ENCODE measurements around the gene ZBTB8OS.

The ZBTB8OS gene

DNA sequence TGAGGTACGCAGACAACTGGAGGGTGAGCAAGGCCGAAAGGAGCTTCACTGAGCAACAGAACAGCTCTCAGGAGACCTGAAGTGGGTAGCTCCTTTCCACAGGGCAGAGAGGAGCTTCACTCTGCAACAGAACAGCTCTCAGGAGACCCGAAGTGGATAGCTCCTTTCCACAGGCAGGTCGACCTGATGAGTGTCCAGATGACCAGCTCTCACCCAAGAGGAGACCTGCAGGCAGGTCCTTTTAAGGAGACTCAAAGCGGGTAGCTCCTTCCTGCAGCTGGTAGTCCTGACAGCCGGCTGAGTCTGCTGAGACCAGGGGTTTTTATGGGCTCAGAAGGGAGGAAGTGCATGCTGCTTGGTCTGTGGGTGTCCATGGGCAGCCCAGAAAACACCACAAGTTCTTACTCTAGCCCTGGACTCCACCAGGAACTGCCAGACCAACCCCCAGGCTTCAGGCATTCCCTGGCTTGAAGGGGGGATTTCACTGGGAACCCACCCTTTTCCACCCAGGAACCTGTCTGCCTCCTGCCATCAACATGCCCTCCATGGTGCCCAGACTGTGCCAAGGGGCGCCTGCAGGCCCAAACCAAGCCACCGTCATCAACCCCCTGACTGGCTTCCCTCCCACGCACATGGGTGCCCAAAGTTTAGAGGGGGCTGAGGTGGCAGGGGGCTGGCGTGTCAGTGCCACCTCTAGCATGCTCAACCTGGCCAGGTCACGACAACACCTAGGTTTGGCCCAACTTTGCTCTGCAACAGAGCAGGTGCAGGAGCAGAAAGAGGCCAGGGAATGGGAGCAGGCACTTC lies 43.6 kb downstream of the ZBTB8OS start:
- no peak overlapping the region for H3K4me3 ChIP-seq (ENCODE audit: low read length)
- TF ChIP-seq, protein P1, sequence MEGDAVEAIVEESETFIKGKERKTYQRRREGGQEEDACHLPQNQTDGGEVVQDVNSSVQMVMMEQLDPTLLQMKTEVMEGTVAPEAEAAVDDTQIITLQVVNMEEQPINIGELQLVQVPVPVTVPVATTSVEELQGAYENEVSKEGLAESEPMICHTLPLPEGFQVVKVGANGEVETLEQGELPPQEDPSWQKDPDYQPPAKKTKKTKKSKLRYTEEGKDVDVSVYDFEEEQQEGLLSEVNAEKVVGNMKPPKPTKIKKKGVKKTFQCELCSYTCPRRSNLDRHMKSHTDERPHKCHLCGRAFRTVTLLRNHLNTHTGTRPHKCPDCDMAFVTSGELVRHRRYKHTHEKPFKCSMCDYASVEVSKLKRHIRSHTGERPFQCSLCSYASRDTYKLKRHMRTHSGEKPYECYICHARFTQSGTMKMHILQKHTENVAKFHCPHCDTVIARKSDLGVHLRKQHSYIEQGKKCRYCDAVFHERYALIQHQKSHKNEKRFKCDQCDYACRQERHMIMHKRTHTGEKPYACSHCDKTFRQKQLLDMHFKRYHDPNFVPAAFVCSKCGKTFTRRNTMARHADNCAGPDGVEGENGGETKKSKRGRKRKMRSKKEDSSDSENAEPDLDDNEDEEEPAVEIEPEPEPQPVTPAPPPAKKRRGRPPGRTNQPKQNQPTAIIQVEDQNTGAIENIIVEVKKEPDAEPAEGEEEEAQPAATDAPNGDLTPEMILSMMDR (IDR thresholded peaks at IDR 0.05; ENCODE audit: insufficient read depth, low read depth, low read length, missing control alignments), result no peak

DNA sequence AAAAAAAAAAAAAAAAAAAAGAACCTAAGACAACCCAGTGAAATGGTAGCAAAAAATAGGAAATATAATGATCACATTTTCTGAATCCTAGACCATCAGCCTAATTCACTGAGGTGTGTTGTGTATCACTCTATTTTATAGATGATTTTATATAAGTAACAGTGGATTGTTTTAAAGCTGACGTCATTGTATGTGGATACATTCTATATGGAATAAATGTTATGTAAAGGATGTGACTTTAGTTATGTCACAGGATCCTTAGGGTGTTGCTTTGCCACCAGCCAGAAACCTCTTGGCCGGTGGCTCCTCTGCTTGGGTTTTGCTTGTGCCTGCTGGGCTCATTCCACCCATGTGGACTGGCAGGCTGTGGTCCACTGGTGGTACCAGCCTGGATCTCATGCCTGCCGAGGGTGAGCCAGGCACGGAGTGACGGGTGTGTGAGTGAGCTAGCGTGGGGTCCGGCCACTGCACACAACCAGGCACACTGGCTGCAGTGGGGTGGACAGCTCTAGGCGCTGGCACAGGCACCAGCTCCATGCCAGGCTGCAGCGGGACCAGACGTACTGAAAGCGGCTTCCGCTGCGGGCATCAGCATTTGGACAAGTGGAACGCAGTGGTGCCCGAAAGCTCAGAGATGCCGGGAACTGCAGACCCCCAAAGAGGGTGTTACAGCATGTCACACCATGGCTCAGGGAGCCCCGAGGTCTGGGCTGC lies 44.5 kb downstream of the ZBTB8OS start:
- no peak overlapping the region for H3K4me3 ChIP-seq (ENCODE audit: low read length)
- TF ChIP-seq, protein P1 (IDR thresholded peaks at IDR 0.05; ENCODE audit: insufficient read depth, low read depth, low read length, missing control alignments), result no peak
- DNase-seq (ENCODE audit: low read depth), result no peak

More for the DNA sequence above, 43.6 kb downstream of the ZBTB8OS start:
- DNase-seq (ENCODE audit: low read depth), result no peak

DNA sequence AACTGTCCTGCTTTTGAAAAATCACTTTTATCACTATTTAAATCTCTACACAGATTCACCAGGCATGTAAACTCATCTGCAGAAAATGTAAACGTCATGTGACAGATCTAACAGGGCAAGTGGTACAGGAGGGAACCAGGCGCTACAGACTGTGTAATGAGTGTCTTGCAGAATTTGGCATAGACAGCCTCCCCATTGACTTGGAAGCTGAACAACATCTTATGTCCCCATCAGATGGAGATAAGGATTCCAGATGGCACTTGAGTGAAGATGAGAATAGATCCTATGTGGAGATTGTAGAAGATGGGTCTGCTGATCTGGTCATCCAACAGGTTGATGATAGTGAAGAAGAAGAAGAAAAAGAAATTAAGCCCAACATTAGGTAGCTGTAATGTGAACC lies 50.3 kb downstream of the ZBTB8OS start:
- DNase-seq (ENCODE audit: low read depth), result no peak
- no peak overlapping the region for H3K4me3 ChIP-seq (ENCODE audit: low read length)
- TF ChIP-seq, protein P1 (IDR thresholded peaks at IDR 0.05; ENCODE audit: insufficient read depth, low read depth, low read length, missing control alignments), result no peak

DNA sequence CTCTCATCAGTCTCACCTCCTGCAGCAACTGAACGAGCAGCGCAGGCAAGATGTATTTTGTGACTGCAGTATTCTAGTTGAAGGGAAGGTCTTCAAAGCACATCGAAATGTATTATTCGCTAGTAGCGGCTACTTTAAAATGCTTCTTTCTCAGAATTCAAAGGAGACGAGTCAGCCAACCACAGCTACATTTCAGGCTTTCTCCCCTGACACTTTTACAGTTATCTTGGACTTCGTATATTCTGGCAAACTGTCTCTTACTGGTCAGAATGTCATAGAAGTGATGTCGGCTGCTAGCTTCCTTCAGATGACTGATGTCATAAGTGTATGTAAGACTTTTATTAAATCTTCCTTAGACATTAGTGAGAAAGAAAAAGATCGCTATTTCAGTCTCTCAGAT lies 57.4 kb downstream of the ZBTB8OS start:
- no peak overlapping the region for H3K4me3 ChIP-seq (ENCODE audit: low read length)
- DNase-seq (ENCODE audit: low read depth), result no peak
- TF ChIP-seq, protein P1 (IDR thresholded peaks at IDR 0.05; ENCODE audit: insufficient read depth, low read depth, low read length, missing control alignments), result no peak

DNA sequence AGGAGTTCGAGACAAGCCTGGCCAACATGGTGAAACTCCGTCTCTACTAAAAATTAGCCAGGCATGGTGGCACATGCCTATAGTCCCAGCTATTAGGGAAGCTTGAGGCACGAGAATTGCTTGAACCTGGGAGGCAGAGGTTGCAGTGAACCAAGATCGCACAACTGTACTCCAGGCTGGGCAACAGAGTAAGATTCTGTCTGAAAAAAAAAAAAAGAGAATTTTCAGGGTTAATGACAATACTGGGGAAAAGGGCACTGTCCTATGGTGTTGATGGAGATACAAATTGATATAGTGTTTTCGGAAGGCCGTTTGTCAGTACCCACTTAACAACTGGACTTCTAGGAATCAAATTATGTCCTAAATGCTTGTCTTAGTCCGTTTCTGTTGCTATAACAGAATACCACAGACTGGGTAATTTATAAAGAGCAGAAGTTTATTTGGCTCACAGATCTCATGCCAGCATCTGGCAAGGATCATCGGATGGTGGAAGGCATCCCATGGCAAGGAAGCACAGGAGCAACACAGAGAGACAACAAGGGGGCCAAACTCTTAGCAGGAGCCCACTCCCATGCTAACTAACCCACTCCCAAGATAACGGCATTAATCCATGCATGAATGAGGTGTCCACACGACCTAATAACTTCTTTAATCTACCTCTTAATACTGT lies 69.9 kb downstream of the ZBTB8OS start:
- H3K4me3 ChIP-seq (ENCODE audit: low read length), result no peak overlapping the region
- DNase-seq (ENCODE audit: low read depth), result no peak
- TF ChIP-seq, protein P1 (IDR thresholded peaks at IDR 0.05; ENCODE audit: insufficient read depth, low read depth, low read length, missing control alignments), result no peak
